H1 (cell line): ENCODE results near the gene CUX1. TPM values are rescaled to one million over a fixed set of nuclear protein-coding genes. Genes with fewer than 3 reads are reported as not detected.
A peak's percentile ranks its signal among the peaks of the same experiment; 100 is the strongest.

ENCODE experiments used
- CTCF ChIA-PET: fragments of 300-600 bp; sonication (Branson Sonifier 250); formaldehyde crosslinking; loops from one replicate; lab custom pipeline; 2021; ENCODE audit not compliant: partially characterized antibody; lab: Charles Lee
- POLR2A ChIA-PET: fragments of 300-600 bp; sonication (Branson Sonifier 250); formaldehyde crosslinking; loops from one replicate; lab custom pipeline; 2021; ENCODE audit warnings: inconsistent platforms; ENCODE audit not compliant: partially characterized antibody; lab: Charles Lee
- DNase-seq, 2 experiments: peaks; one replicate each; pipeline versions ENCODE4 v3.0.0 to v3.0.0-alpha.2; 2010 to 2022; ENCODE audit warnings: low spot score in 2 of 2, low read depth in 1 of 2, mixed read lengths in 1 of 2
- FAIRE-seq: peaks from 2 replicates; lab custom pipeline; 2011; peaks lifted over from hg19 to GRCh38; lab: Jason Lieb, UNC
- H2AFZ ChIP-seq: 2 replicates; pipeline ENCODE4 v1.8.1; 2012; ENCODE audit warnings: low read length, inconsistent platforms
- H2AK5ac ChIP-seq: 2 replicates; pipeline ENCODE4 v1.6.1; 2013; ENCODE audit warnings: low read depth, low read length
- H2BK120ac ChIP-seq: replicated peaks from 2 replicates; pipeline ENCODE3; 2013; ENCODE audit warnings: low read depth, low read length, inconsistent platforms
- H2BK12ac ChIP-seq: 2 replicates; pipeline ENCODE4 v1.6.1; 2013; ENCODE audit warnings: low read depth, low read length
- H2BK15ac ChIP-seq: 2 replicates; pipeline ENCODE4 v1.6.1; 2013; ENCODE audit warnings: low read length
- H2BK20ac ChIP-seq: 2 replicates; pipeline ENCODE4 v1.6.1; 2013; ENCODE audit warnings: low read length
- H2BK5ac ChIP-seq: 2 replicates; pipeline ENCODE4 v1.6.1; 2013; ENCODE audit warnings: low read depth, low read length
- H3K14ac ChIP-seq: 2 replicates; pipeline ENCODE4 v1.6.1; 2013; ENCODE audit warnings: inconsistent platforms; ENCODE audit not compliant: insufficient read length
- H3K18ac ChIP-seq: 2 replicates; pipeline ENCODE4 v1.6.1; 2013; ENCODE audit warnings: low read length; ENCODE audit errors: extremely low read depth
- H3K23ac ChIP-seq: 2 replicates; pipeline ENCODE4 v1.6.1; 2013; ENCODE audit warnings: inconsistent platforms; ENCODE audit not compliant: insufficient read length
- H3K23me2 ChIP-seq: 2 replicates; pipeline ENCODE4 v1.6.1; 2013; ENCODE audit warnings: low read depth, low read length
- H3K27ac ChIP-seq: 2 replicates; pipeline ENCODE4 v1.6.1; 2011; ENCODE audit warnings: low read depth, low read length, inconsistent platforms
- H3K27me3 ChIP-seq, 4 experiments: replicated peaks in 1 of 4; 1 replicate in 1 of 4; 2 replicates in 3 of 4; pipeline versions ENCODE4 v1.6.1 to v1.8.1; 2011 to 2013; ENCODE audit warnings: low read length in 3 of 4, mild to moderate bottlenecking in 3 of 4, inconsistent platforms in 2 of 4, mixed read lengths in 2 of 4, moderate library complexity in 1 of 4; ENCODE audit not compliant: control insufficient read depth in 3 of 4, insufficient read depth in 3 of 4; ENCODE audit errors: extremely low read depth in 1 of 4
- H3K36me3 ChIP-seq, 4 experiments: 2 replicates each; pipeline versions ENCODE4 v1.6.1 to v1.8.1; 2011 to 2013; ENCODE audit warnings: mild to moderate bottlenecking in 4 of 4, low read length in 3 of 4, moderate library complexity in 2 of 4, control low read depth in 1 of 4, inconsistent platforms in 1 of 4; ENCODE audit not compliant: insufficient read depth in 4 of 4, control insufficient read depth in 2 of 4
- H3K4ac ChIP-seq: replicated peaks from 2 replicates; pipeline ENCODE3; 2013; ENCODE audit warnings: low read length, low read depth, mixed read lengths, inconsistent platforms; ENCODE audit not compliant: insufficient read length
- H3K4me1 ChIP-seq, 4 experiments: replicated peaks in 1 of 4; 1 replicate in 1 of 4; 2 replicates in 3 of 4; pipeline versions ENCODE4 v1.6.1 to v1.8.1; 2011 to 2013; ENCODE audit warnings: low read length in 3 of 4, inconsistent platforms in 2 of 4, mixed read lengths in 1 of 4; ENCODE audit not compliant: insufficient read depth in 4 of 4, control insufficient read depth in 3 of 4
- H3K4me2 ChIP-seq, 2 experiments: 2 replicates each; pipeline versions ENCODE4 v1.6.1 to v1.8.1; 2011 to 2013; ENCODE audit warnings: low read depth in 2 of 2, low read length in 2 of 2, control low read depth in 1 of 2, inconsistent platforms in 1 of 2, mild to moderate bottlenecking in 1 of 2; ENCODE audit not compliant: insufficient read depth in 1 of 2
- H3K4me3 ChIP-seq, 4 experiments: fragments of 200-600, 300-600 bp in 1 of 4; sonication (generic), shearing (Covaris generic), sonication (Bioruptor Twin) in 1 of 4; 2 replicates each; pipeline versions ENCODE4 v1.5.1 to v1.8.1; 2011 to 2016; ENCODE audit warnings: low read length in 4 of 4, low read depth in 3 of 4, control low read depth in 2 of 4, inconsistent platforms in 2 of 4, mild to moderate bottlenecking in 2 of 4, mixed read lengths in 1 of 4, moderate library complexity in 1 of 4; ENCODE audit not compliant: insufficient read depth in 2 of 4; ENCODE audit errors: extremely low read depth in 1 of 4
- H3K56ac ChIP-seq: replicated peaks from 2 replicates; pipeline ENCODE3; 2013; ENCODE audit warnings: low read depth, mild to moderate bottlenecking, mixed read lengths, low read length, inconsistent platforms; ENCODE audit not compliant: insufficient read length
- H3K79me1 ChIP-seq: 2 replicates; pipeline ENCODE4 v1.6.1; 2013; ENCODE audit warnings: low read depth, low read length, control low read depth
- H3K79me2 ChIP-seq, 2 experiments: 2 replicates each; pipeline versions ENCODE4 v1.6.1 to v1.8.1; 2012 to 2013; ENCODE audit warnings: low read length in 2 of 2, mild to moderate bottlenecking in 2 of 2, inconsistent platforms in 1 of 2; ENCODE audit not compliant: insufficient read depth in 2 of 2, control insufficient read depth in 1 of 2
- H3K9ac ChIP-seq, 4 experiments: replicated peaks in 1 of 4; 1 replicate in 1 of 4; 2 replicates in 3 of 4; pipeline versions ENCODE4 v1.6.1 to v1.8.1; 2011 to 2013; ENCODE audit warnings: low read depth in 3 of 4, low read length in 3 of 4, control low read depth in 2 of 4, mild to moderate bottlenecking in 2 of 4, moderate library complexity in 2 of 4, inconsistent platforms in 1 of 4; ENCODE audit errors: extremely low read depth in 1 of 4
- H3K9me3 ChIP-seq, 2 experiments: 2 replicates each; pipeline versions ENCODE4 v1.6.1 to v1.8.1; 2012 to 2013; ENCODE audit warnings: mild to moderate bottlenecking in 2 of 2, moderate library complexity in 2 of 2, control low read depth in 1 of 2, inconsistent platforms in 1 of 2, low read depth in 1 of 2, low read length in 1 of 2, mixed read lengths in 1 of 2; ENCODE audit not compliant: insufficient read depth in 2 of 2
- H4K20me1 ChIP-seq, 2 experiments: replicated peaks in 1 of 2; 2 replicates each; pipeline versions ENCODE3 to v1.8.1; 2011 to 2013; ENCODE audit warnings: inconsistent platforms in 2 of 2, low read length in 2 of 2, mild to moderate bottlenecking in 1 of 2; ENCODE audit not compliant: insufficient read depth in 2 of 2, control insufficient read depth in 1 of 2
- H4K5ac ChIP-seq: 2 replicates; pipeline ENCODE4 v1.6.1; 2013; ENCODE audit warnings: low read length, low read depth, mixed read lengths, inconsistent platforms; ENCODE audit not compliant: insufficient read length
- H4K8ac ChIP-seq: 2 replicates; pipeline ENCODE4 v1.8.0; 2013; ENCODE audit warnings: mild to moderate bottlenecking, moderate library complexity, low read length, inconsistent platforms; ENCODE audit not compliant: insufficient read depth; ENCODE audit errors: extremely low read depth
- H4K91ac ChIP-seq: replicated peaks from 2 replicates; pipeline ENCODE3; 2013; ENCODE audit warnings: low read length, mixed read lengths, inconsistent platforms; ENCODE audit not compliant: insufficient read length
- ASH2L ChIP-seq: fragments of 200-600, 300-600 bp; sonication (generic); IDR thresholded peaks from one replicate; pipeline ENCODE4 v1.7.1; 2017; ENCODE audit warnings: low read length
- BCL11A ChIP-seq, 2 experiments: IDR thresholded peaks; one replicate each; pipeline ENCODE4 v1.6.1; 2011; ENCODE audit warnings: low read depth in 2 of 2, low read length in 2 of 2, mild to moderate bottlenecking in 2 of 2
- CBX5 ChIP-seq: fragments of 300-800, 300-1000 bp; sonication (generic); IDR thresholded peaks from 2 replicates; pipeline ENCODE4 v1.7.1; 2016; ENCODE audit warnings: antibody characterized with exemption, low read length, low read depth
- CREB1 ChIP-seq: IDR thresholded peaks from 2 replicates; pipeline ENCODE4 v1.6.1; 2012; ENCODE audit warnings: inconsistent platforms
- EP300 ChIP-seq, 2 experiments: IDR thresholded peaks; 1 replicate in 1 of 2; 2 replicates in 1 of 2; pipeline ENCODE4 v1.6.1; 2011 to 2012; ENCODE audit warnings: low read depth in 2 of 2, low read length in 2 of 2, mild to moderate bottlenecking in 2 of 2, borderline replicate concordance in 1 of 2, inconsistent platforms in 1 of 2, moderate library complexity in 1 of 2
- HDAC2 ChIP-seq, 2 experiments: fragments of 300-600 bp in 1 of 2; sonication (generic) in 1 of 2; IDR thresholded peaks; 2 replicates each; pipeline ENCODE4 v1.6.1; 2011 to 2012; ENCODE audit warnings: low read depth in 2 of 2, low read length in 2 of 2, mild to moderate bottlenecking in 2 of 2, moderate library complexity in 2 of 2, borderline replicate concordance in 1 of 2, inconsistent platforms in 1 of 2
- JUND ChIP-seq: IDR thresholded peaks from 2 replicates; pipeline ENCODE4 v1.6.1; 2011; ENCODE audit warnings: mild to moderate bottlenecking, improper control_type of control experiment, low read length
- KDM1A ChIP-seq: fragments of 200-600, 300-600 bp; sonication (generic); IDR thresholded peaks from 2 replicates; pipeline ENCODE4 v1.7.1; 2016; ENCODE audit warnings: mild to moderate bottlenecking, low read length, borderline replicate concordance
- KDM5A ChIP-seq: fragments of 200-600 bp; IDR thresholded peaks from 2 replicates; pipeline ENCODE4 v1.7.1; 2012; ENCODE audit warnings: mild to moderate bottlenecking, low read length, inconsistent platforms, mixed read lengths
- SIN3A ChIP-seq, 2 experiments: IDR thresholded peaks in 1 of 2; conservative IDR thresholded peaks in 1 of 2; 2 replicates each; pipeline ENCODE4 v1.6.1; 2011 to 2012; ENCODE audit warnings: low read length in 2 of 2, improper control_type of control experiment in 1 of 2, low read depth in 1 of 2, mild to moderate bottlenecking in 1 of 2
- SIX5 ChIP-seq: IDR thresholded peaks from 2 replicates; pipeline ENCODE4 v1.6.1; 2011; ENCODE audit warnings: mild to moderate bottlenecking, low read depth, low read length
- SP2 ChIP-seq: IDR thresholded peaks from 2 replicates; pipeline ENCODE4 v1.6.1; 2012; ENCODE audit warnings: mild to moderate bottlenecking, low read length, inconsistent platforms
- SUZ12 ChIP-seq: fragments of 200-600 bp; sonication (generic); IDR thresholded peaks from 2 replicates; pipeline ENCODE4 v1.6.1; 2012; ENCODE audit warnings: mild to moderate bottlenecking, inconsistent platforms, low read length, moderate library complexity, mixed read lengths
- YY1 ChIP-seq: IDR thresholded peaks from 2 replicates; pipeline ENCODE4 v1.6.1; 2011; ENCODE audit warnings: low read depth, mild to moderate bottlenecking, low read length
- WGBS, 2 experiments: shearing (Covaris generic) in 1 of 2; methylation state at CpG; one replicate each; pipeline versions ENCODE4 v1.1.6 to v1.1.7; 2013 to 2015; ENCODE audit warnings: low lambda C conversion rate in 2 of 2, mixed read lengths in 2 of 2, inconsistent platforms in 1 of 2, low coverage in 1 of 2, missing lambda C conversion rate in 1 of 2; ENCODE audit not compliant: insufficient replicate concordance in 2 of 2, insufficient coverage in 1 of 2, insufficient read length in 1 of 2; ENCODE audit errors: extremely low coverage in 1 of 2, missing lambda C conversion rate in 1 of 2; 5-methylcytosine and 5-hydroxymethylcytosine counted together
- polyA plus RNA-seq, 7 experiments: library from polyadenylated mRNA; depleted of rRNA in 3 of 7; stranded (reverse) in 5 of 7; unstranded in 2 of 7; fragments of >200 nt in 5 of 7; fragments of 200-250 nt in 2 of 7; gene quantifications; 1 replicate in 5 of 7; 2 replicates in 1 of 7; 4 replicates in 1 of 7; pipeline versions ENCODE4 v1.2.1 to v1.2.3, GENCODE V29; 2011 to 2013; ENCODE audit warnings: missing spikeins in 2 of 7, mixed read lengths in 2 of 7
- total RNA-seq: library from RNA; stranded (reverse); fragmentation: NEBNext Ultra II Directional; extraction: Animal tissue kit (Norgen Biotek cat#: 25700); gene quantifications from 2 replicates; pipeline ENCODE4 v1.2.1, GENCODE V29; 2021

CUX1 gene
- total and polyA plus RNA-seq, 2 of the 8 experiments (the other 6 are each of a cell fraction or from before 2014, with no cell fraction given) = 21.6 to 65.9 TPM

DNA sequence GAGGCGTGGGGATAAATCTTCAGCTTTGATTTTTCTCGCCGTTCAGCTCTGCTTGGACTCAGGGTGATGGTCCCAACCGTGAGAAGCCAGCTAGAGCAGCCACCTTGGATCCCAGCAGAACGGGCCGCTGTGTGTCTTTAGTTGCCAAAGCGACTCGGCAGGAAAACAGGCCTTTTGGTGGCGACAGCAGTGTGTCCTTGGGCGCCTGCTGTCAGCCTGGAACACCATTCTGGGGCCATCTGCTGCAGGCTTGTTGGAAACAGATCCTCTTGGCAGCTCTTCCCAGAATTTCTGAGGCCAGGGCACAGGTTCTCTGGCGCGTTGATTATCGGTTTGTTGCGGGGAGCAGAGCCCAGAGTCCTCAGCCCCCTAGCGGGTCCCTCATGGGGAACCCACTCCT, 97.6 kb downstream of the CUX1 start:
- DNase-seq (no peak), FAIRE-seq (no peak)
- H3K9me3 ChIP-seq = no peaks in the 10 kb centered on the region
- H3K27ac ChIP-seq = no peak overlapping the region
- CTCF ChIA-PET = interaction anchor here (0.8 to 0.9 kb wide), 3 partner anchors 21 to 278 kb away, joined by 3 to 4 read pairs (median 4); no protein-coding TSS in a partner anchor
- H3K4me1 ChIP-seq = peaks cover 0 to 14% (median 3%) of the 10 kb centered on the region in 4 experiments; a peak in 4 of 7 replicates
- H2BK5ac ChIP-seq = 0 out of 2 replicates have a peak overlapping the region, but pooled peaks have one; percentile 30
- no peak overlapping the region; the same call in none of the 2 replicates for H3K18ac ChIP-seq
- H2AFZ ChIP-seq = no peak overlapping the region
- no peak overlapping the region for H2BK20ac ChIP-seq
- H2BK15ac ChIP-seq = no peak overlapping the region
- no peak overlapping the region for H3K4me2 ChIP-seq
- H3K4ac ChIP-seq = no peak overlapping the region
- H2BK12ac ChIP-seq = 0 out of 2 replicates have a peak overlapping the region, but pooled peaks have one; percentile 60
- no peak overlapping the region for H3K4me3 ChIP-seq
- no peaks in the 10 kb centered on the region for H3K27me3 ChIP-seq
- no peak overlapping the region for H3K14ac ChIP-seq
- H2BK120ac ChIP-seq = no peak overlapping the region
- H2AK5ac ChIP-seq = no peak overlapping the region
- POLR2A ChIA-PET = interaction anchor here (1.1 kb wide), 1 partner anchor 14 kb away, joined by 4 read pairs; no protein-coding TSS in a partner anchor
- H3K9ac ChIP-seq = no peak overlapping the region
- peaks cover 12 to 34% of the 10 kb centered on the region in 2 experiments for H4K20me1 ChIP-seq
- H4K8ac ChIP-seq = peak overlapping the region; percentile 45; the same call in 1 of the 2 replicates
- 0 out of 2 replicates have a peak, but pooled peaks cover 2% of the 10 kb centered on the region for H3K23me2 ChIP-seq
- H3K36me3 ChIP-seq = peaks cover 3 to 15% (median 6%) of the 10 kb centered on the region in 4 experiments; a peak in 5 of 8 replicates
- H4K91ac ChIP-seq = no peak overlapping the region
- no peak overlapping the region for H3K56ac ChIP-seq
- H3K23ac ChIP-seq = no peak overlapping the region
- peaks cover 0 to 82% of the 10 kb centered on the region in 2 experiments; a peak in 3 of 4 replicates for H3K79me2 ChIP-seq
- H4K5ac ChIP-seq = no peak overlapping the region
- 91% methylated on average over 15 of the region's 15 CpGs; no CpG with 5 or more reads in 1 of the 2 experiments for WGBS, 2 experiments
- H3K79me1 ChIP-seq = peaks cover 20% of the 10 kb centered on the region
- TF ChIP-seq CREB1 (no peak), HDAC2 (IDR thresholded peaks at IDR 0.05; ENCODE audit: borderline replicate concordance in 1 of 2, low read depth in 2 of 2, low read length in 2 of 2) (no peak), CBX5 (no peak), BCL11A (IDR thresholded peaks at IDR 0.05; ENCODE audit: low read depth in 2 of 2, low read length in 2 of 2) (no peak), SP2 (no peak), SIN3A (conservative IDR thresholded peaks at IDR 0.05 in 1 of 2, IDR thresholded peaks at IDR 0.05 in 1 of 2; ENCODE audit: low read depth in 1 of 2, low read length in 2 of 2) (no peak), SIX5 (no peak), ASH2L (no peak), JUND (no peak), EP300 (IDR thresholded peaks at IDR 0.05; ENCODE audit: borderline replicate concordance in 1 of 2, low read depth in 2 of 2, low read length in 2 of 2) (no peak), YY1 (no peak), SUZ12 (no peak), KDM5A (no peak), KDM1A (no peak)
